Hepatic stellate cell (primary cell): ENCODE results near the gene RASGEF1B.

Experiments
- DNase-seq: peaks from one replicate; pipeline ENCODE4 v3.0.0; 2011; ENCODE audit warnings: low spot score

Gene RASGEF1B

DNA sequence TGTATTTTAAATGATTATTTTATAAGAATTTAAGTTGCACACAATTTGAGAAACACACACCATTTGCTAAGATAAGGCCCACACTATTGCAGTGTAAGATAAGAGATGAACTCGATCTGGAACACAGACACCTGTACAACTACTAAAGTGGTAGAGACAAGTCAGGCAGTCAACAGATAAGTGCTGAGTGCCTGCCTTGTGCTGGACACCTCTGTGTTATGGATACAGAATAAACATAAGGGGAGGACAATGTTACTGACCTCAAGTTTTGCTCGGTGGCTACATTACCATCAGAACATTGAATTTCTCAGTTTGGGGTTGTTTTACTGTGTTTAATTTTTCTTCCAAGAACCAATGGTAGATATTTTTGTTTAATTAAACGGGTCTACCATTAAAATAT, 74.1 kb downstream of the RASGEF1B start:
- no peak for DNase-seq

DNA sequence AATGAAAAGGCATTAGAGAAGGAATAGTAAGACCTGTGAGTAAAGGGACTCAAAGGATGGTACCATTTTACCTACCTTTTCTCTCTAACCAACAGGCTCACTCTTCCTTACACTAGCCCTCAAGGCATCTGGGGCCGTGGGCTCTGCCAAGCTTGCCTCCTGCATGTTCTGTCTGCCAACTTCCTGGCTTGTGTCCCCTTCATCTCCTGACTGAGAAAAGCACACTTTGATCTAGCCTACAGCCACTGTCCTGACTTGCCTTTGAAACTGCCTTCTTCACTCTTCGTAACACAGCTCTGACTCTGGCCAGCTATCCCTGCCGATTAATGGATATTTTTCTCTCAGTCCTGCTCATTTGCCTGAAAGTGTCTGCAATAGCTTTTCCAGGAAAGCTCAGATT, 76.5 kb downstream of the RASGEF1B start:
- DNase-seq: no peak

GRCh38 chr4:81392164-81392563, 79.5 kb downstream of the RASGEF1B start:
- no peak for DNase-seq

DNA sequence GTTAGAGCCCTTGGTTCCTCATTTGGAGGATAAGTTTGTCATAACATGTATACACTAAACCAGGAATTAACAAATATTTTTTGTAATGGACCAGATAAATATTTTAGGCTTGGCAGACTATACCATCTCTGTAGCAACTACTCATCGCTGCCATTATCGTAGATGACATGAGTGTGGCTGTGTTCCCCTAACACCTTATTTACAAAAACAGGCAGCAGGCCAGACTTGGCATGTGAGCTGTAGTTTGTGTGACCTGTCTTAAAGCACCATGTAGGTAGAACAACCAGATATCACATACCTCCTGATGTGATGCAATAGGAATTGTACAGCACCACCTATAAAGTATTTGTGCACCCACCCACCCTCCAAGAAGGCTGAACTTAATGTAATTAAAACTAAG, 82.0 kb downstream of the RASGEF1B start:
- DNase-seq: no peak

DNA sequence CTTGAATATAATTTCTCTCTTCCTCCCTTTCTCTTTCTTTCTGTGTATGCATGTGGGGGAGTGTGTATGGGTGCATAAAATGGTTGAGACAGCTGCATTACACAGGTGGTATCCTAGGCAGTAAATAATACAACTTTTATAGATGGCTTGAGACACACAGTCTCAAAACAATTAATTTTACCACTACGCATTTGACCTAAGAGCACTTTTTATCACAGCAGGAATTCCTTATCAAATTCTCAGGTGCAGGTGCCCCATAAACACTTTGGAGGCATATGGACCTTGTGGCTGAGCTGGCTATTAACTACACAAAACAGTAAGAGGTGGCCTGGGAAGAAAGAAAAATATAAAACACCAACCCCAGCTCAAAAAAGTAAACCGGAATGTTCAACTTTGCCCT, 91.3 kb downstream of the RASGEF1B start:
- no peak for DNase-seq

- no peak for DNase-seq
Measured at GRCh38 chr4:81378386-81378785, 93.3 kb downstream of the RASGEF1B start.

GRCh38 chr4:81377191-81377590, 94.5 kb downstream of the RASGEF1B start:
- DNase-seq: no peak

- no peak for DNase-seq
Measured at GRCh38 chr4:81376720-81377119, 95.0 kb downstream of the RASGEF1B start.
